ENCODE data around the gene PSEN1.
"Not testable (repeated sequence)": the region's sequence is repeated elsewhere in the genome, so short reads cannot be mapped to it uniquely, and the experiment has no call there.

PSEN1 gene

GRCh38 chr14:73167727-73168126, 31.4 kb downstream of the PSEN1 start:
- no peak for DNase-seq (ENCODE audit: low read depth)

GRCh38 chr14:73168274-73168673, 32.0 kb downstream of the PSEN1 start:
- DNase-seq (ENCODE audit: low read depth), result no peak

GRCh38 chr14:73168691-73169090, 32.4 kb downstream of the PSEN1 start:
- no peak for DNase-seq (ENCODE audit: low read depth)

- not testable (repeated sequence) for DNase-seq (ENCODE audit: low read depth)
These were observed 33.5 kb downstream of the PSEN1 start for GRCh38 chr14:73169855-73170254.

GRCh38 chr14:73170686-73171085, 34.4 kb downstream of the PSEN1 start:
- no peak for DNase-seq (ENCODE audit: low read depth)

GRCh38 chr14:73172500-73172899, 36.2 kb downstream of the PSEN1 start:
- no peak for DNase-seq (ENCODE audit: low read depth)

GRCh38 chr14:73173092-73173735, 36.9 kb downstream of the PSEN1 start:
- no peak for DNase-seq (ENCODE audit: low read depth)

- no peak for DNase-seq (ENCODE audit: low read depth)
These were observed 40.4 kb downstream of the PSEN1 start for GRCh38 chr14:73176685-73177084.

GRCh38 chr14:73180385-73180805, 44.1 kb downstream of the PSEN1 start:
- no peak for DNase-seq (ENCODE audit: low read depth)

GRCh38 chr14:73180969-73181368, 44.7 kb downstream of the PSEN1 start:
- not testable (repeated sequence) for DNase-seq (ENCODE audit: low read depth)

- DNase-seq (ENCODE audit: low read depth), result no peak
These were observed 52.2 kb downstream of the PSEN1 start for GRCh38 chr14:73188501-73188911.

- DNase-seq (ENCODE audit: low read depth), result no peak
These were observed 53.3 kb downstream of the PSEN1 start for GRCh38 chr14:73189651-73190050.

- no peak for DNase-seq (ENCODE audit: low read depth)
These were observed 55.1 kb downstream of the PSEN1 start for GRCh38 chr14:73191441-73191840.

GRCh38 chr14:73194306-73194705, 58.0 kb downstream of the PSEN1 start:
- DNase-seq (ENCODE audit: low read depth), result not testable (repeated sequence)

- no peak for DNase-seq (ENCODE audit: low read depth)
These were observed 61.9 kb downstream of the PSEN1 start for GRCh38 chr14:73198253-73198652.

- no peak for DNase-seq (ENCODE audit: low read depth)
These were observed 67.2 kb downstream of the PSEN1 start for GRCh38 chr14:73203527-73203926.

- DNase-seq (ENCODE audit: low read depth), result no peak
These were observed 71.3 kb downstream of the PSEN1 start for GRCh38 chr14:73207615-73208014.

- no peak for DNase-seq (ENCODE audit: low read depth)
These were observed 72.1 kb downstream of the PSEN1 start for GRCh38 chr14:73208390-73208789.

GRCh38 chr14:73208846-73209245, 72.5 kb downstream of the PSEN1 start:
- no peak for DNase-seq (ENCODE audit: low read depth)

- no peak for DNase-seq (ENCODE audit: low read depth)
These were observed 73.6 kb downstream of the PSEN1 start for GRCh38 chr14:73209953-73210352.

- no peak for DNase-seq (ENCODE audit: low read depth)
These were observed 75.1 kb downstream of the PSEN1 start for GRCh38 chr14:73211251-73212040.

GRCh38 chr14:73216030-73216429, 79.7 kb downstream of the PSEN1 start:
- DNase-seq (ENCODE audit: low read depth), result no peak

GRCh38 chr14:73217411-73217810, 81.1 kb downstream of the PSEN1 start:
- DNase-seq (ENCODE audit: low read depth), result no peak

- no peak for DNase-seq (ENCODE audit: low read depth)
These were observed 83.8 kb downstream of the PSEN1 start for GRCh38 chr14:73220061-73220460.

Measured in activated T-helper 1 cell treated with Interleukin-2 at 50 U/mL for 16 hours (primary cell).